T-helper 17 cell (primary cell): ENCODE data around the gene OAT. TPM values are rescaled to one million over a fixed set of nuclear protein-coding genes. Genes with fewer than 3 reads are reported as not detected.

Source experiments
- ATAC-seq: fragments of 150-1000 bp; cut with Tn5 transposase; 2 replicates; pipeline ENCODE4 v1.10.0; 2021; ENCODE audit warnings: mild to moderate bottlenecking, moderate library complexity
- DNase-seq, 3 donors: peaks; one replicate each; pipeline versions ENCODE4 v3.0.0 to v3.0.0-alpha.2; 2020 to 2021
- H3K9me3 ChIP-seq: one replicate; pipeline ENCODE4 v1.7.0; 2013; ENCODE audit warnings: low read length, mild to moderate bottlenecking; ENCODE audit not compliant: control insufficient read depth, poor library complexity, severe bottlenecking
- H3K27ac Mint-ChIP-seq: one replicate; pipeline ENCODE4 v1.8.0; 2022; ENCODE audit warnings: mild to moderate bottlenecking, moderate library complexity, mixed read lengths
- H3K27me3 Mint-ChIP-seq: one replicate; pipeline ENCODE4 v1.8.0; 2022; ENCODE audit warnings: mixed read lengths
- H3K36me3 Mint-ChIP-seq: one replicate; pipeline ENCODE4 v1.8.0; 2022; ENCODE audit warnings: low read depth, mixed read lengths
- H3K4me1 Mint-ChIP-seq: one replicate; pipeline ENCODE4 v1.8.0; 2022; ENCODE audit warnings: mild to moderate bottlenecking, mixed read lengths
- H3K4me3 Mint-ChIP-seq: one replicate; pipeline ENCODE4 v1.8.0; 2022; ENCODE audit warnings: mild to moderate bottlenecking, moderate library complexity, mixed read lengths
- total RNA-seq, 4 donors: library from RNA in 2 of 4; stranded (reverse) in 2 of 4; gene quantifications; one replicate each; pipeline ENCODE4 v1.2.3 and lab custom pipeline; 2022 to 2026

The OAT gene
- total RNA-seq, 2 donors from 2014 or later = 26.2 to 27.1 TPM

DNA sequence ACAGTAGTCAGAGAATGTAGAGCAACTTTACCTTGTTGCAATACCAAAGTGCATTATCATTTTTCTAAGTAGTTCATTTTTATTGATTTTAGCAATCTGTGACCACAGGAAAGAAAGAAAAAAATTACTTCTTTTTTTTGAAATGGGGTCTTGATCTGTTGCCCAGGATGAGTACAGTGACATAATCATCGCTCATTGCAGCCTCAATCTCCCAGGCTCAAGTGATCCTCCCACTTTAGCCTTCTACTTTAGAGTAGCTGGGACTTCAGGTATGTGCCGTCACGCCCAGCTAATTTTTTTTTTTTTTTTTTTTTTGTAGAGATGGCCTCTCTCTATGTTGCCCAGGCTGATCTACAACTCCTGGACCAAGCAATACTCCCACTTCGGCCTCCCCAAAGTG, 11.4 kb upstream of the OAT start:
- DNase-seq (no peak), ATAC-seq (no peak)
- Mint-ChIP-seq H3K4me1 (no peaks in the 10 kb centered on the region), H3K36me3 (no peaks in the 10 kb centered on the region), H3K27me3 (peaks cover 30% of the 10 kb centered on the region), H3K4me3 (no peak overlapping the region), H3K27ac (no peak overlapping the region)
- H3K9me3 ChIP-seq = no peaks in the 10 kb centered on the region

DNA sequence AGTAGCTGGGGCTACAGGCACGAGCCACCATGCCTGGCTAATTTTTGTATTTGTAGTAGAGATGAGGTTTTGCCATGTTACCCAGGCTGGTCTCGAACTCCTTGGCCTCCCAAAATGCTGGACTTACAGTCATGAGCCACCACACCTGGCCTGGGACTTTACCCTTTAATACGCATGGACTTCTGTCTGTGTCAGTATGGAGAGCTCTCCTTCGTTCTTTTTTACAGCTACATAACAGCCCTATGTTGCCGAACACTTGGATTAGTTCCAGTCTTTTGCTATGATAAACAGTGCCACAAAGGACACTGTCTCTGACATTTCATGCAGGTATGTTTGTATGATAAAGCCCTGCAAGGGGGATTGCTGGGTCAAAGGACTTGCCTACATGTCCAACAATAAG, 10.9 kb upstream of the OAT start:
- no peak for ATAC-seq
- no peak overlapping the region for H3K4me3 Mint-ChIP-seq

DNA sequence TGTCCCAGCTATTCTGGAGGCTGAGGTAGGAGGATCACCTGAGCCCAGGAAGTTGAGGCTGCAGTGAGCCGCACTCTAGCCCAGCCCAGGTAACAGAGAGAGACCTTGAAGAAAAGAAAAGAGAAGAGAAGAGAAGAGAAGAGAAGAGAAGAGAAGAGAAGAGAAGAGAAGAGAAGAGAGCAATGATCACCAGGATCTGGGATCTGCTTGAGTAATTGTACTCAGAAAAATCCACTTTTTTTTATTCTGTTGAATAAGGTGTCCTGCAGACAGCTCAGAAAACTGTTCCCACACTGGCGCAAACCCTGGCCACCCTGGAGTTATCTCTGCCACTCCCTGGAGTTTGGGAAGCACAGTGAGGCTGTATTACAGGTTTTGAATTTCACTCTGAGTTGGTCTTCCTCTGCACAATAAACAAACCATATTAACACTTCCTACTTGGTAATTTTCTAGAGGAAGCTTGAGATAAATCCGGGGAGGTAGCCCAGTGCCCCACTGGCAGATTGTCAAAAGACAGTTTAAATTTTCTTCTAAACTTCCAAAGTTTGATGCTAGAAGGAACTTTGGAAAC, 9.6 kb upstream of the OAT start:
- ATAC-seq (no peak), DNase-seq (no peak)
- H3K27ac Mint-ChIP-seq = no peak overlapping the region
- H3K27me3 Mint-ChIP-seq = peaks cover 38% of the 10 kb centered on the region
- no peaks in the 10 kb centered on the region for H3K36me3 Mint-ChIP-seq
- H3K4me1 Mint-ChIP-seq = peaks cover 3% of the 10 kb centered on the region
- H3K9me3 ChIP-seq = no peaks in the 10 kb centered on the region
- no peak overlapping the region for H3K4me3 Mint-ChIP-seq

More for the DNA sequence above, 10.9 kb upstream of the OAT start:
- H3K27me3 Mint-ChIP-seq = peaks cover 30% of the 10 kb centered on the region
- H3K36me3 Mint-ChIP-seq = no peaks in the 10 kb centered on the region
- H3K9me3 ChIP-seq = no peaks in the 10 kb centered on the region
- no peak for DNase-seq
- no peaks in the 10 kb centered on the region for H3K4me1 Mint-ChIP-seq
- H3K27ac Mint-ChIP-seq = no peak overlapping the region

DNA sequence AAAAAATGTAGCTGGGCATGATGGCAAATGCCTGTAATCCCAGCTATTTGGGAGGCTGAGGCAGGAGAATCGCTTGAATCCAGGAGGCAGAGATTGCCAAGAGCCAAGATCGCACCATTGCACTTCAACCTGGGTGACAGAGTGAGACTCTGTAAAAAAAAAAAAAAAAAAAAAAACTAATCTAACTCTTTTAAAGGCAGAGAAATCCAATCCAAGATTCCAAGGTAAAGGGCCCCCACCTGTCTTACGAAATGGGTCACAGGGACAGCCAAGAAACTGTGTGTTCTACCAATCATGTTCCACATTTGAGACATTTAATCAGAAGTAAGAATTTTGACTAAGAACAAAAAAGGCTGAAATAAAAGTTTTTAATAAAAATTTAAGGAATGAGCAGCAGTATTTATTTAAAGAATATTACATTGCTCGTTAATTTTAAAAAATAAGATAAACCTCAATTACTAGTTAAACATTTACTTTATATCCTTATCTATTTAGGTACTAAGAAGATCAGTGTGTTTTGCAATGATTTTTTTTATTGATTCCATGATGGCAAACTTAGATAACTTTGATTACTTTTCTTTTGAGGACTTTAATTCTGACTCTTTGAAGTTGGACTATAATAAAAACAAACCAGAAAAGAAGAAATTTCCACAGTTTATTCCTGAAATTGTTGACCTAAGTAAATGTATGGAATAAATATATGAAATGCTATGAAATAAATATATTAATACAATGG, 6.7 kb upstream of the OAT start:
- no peaks in the 10 kb centered on the region for H3K9me3 ChIP-seq
- peaks cover 45% of the 10 kb centered on the region for H3K27me3 Mint-ChIP-seq
- DNase-seq = no peak
- no peak for ATAC-seq
- H3K27ac Mint-ChIP-seq = no peak overlapping the region
- H3K4me3 Mint-ChIP-seq = no peak overlapping the region
- H3K4me1 Mint-ChIP-seq = peaks cover 3% of the 10 kb centered on the region
- H3K36me3 Mint-ChIP-seq = no peaks in the 10 kb centered on the region

DNA sequence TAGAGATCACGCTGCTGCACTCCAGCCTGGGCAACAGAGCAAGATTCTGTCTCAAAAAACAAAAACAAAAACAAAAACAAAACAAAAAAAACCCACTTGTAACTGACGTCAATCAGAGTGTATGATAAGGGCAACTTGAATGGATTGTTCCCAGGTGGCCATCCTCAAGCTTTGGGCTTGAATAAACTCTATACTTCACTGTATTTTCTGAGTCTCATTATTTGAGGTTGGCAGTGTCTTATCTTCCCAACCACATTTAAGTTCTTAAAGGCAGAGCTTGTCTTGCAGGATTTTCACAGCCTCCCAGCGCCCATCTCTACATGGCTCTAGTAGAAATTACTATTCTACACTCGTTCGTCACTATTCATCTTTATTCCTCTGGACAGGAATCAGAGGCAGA, 5.1 kb upstream of the OAT start:
- H3K9me3 ChIP-seq = no peaks in the 10 kb centered on the region
- Mint-ChIP-seq H3K36me3 (no peaks in the 10 kb centered on the region), H3K4me1 (peaks cover 6% of the 10 kb centered on the region), H3K27me3 (peaks cover 34% of the 10 kb centered on the region), H3K27ac (no peak overlapping the region), H3K4me3 (no peak overlapping the region)
- DNase-seq = no peak
- no peak for ATAC-seq

DNA sequence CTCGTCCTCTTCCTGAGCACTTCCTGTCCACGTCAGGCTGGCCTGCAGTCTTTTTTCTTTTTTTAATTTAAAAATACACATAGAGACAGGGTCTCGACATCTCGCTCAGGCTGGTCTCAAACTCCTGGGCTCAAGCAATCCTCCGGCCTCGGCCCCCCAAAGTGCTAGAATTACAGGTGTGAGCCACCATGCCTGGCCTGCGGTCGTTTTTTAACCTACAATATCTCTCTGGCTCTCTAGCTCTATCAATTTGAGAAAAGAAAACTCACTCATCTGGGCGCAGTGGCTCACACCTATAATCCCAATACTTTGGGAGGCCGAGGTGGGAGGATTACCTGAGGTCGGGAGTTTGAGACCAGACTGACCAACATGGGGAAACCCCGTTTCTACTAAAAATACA, 4.0 kb upstream of the OAT start:
- DNase-seq (no peak), ATAC-seq (no peak)
- no peak overlapping the region for H3K4me3 Mint-ChIP-seq
- H3K9me3 ChIP-seq = no peaks in the 10 kb centered on the region
- no peak overlapping the region for H3K27ac Mint-ChIP-seq
- H3K36me3 Mint-ChIP-seq = no peaks in the 10 kb centered on the region
- peaks cover 8% of the 10 kb centered on the region for H3K4me1 Mint-ChIP-seq
- H3K27me3 Mint-ChIP-seq = peaks cover 24% of the 10 kb centered on the region

DNA sequence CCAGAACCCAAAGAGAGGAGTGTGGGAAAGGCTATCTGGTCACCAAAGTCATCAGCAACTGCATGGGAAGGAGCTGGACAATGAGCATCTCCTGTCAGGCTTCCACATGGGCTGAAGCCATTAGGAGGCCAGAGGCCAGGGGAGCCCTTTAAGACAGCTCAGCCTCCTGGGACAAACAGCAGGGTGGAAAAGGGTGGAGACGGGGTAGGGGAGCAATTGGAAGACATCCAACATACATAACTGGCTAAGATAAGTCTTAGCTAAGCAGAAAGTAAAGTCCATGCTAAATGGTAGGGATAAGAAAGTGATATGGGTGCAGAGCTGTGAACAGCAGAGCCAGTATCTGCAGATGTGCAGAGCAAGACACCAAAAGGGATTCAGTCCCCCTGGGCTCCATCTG, 1.5 kb upstream of the OAT start:
- no peak overlapping the region for H3K4me3 Mint-ChIP-seq

DNA sequence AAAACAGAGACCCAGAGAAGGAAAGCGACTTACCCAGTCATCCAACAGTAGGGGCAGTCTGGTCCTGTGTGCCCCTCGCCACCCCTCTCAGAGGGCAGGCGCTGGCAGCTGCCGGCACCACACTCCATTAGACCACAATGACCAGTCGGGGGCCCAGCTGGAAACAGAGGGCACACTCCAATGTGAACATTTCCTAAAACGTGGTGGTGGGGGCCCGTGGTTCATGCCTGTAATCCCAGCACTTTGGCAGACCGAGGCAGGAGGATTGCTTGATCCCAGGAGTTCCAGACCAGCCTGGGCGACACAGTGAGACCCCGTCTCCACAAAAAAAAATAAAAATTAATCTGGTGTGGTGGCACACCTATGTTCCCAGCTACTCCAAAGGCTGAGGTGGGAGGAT, 912 bp upstream of the OAT start:
- no peak for ATAC-seq
- H3K9me3 ChIP-seq = no peaks in the 10 kb centered on the region
- H3K4me3 Mint-ChIP-seq = peak overlapping the region; percentile 84
- no peaks in the 10 kb centered on the region for H3K36me3 Mint-ChIP-seq
- peaks cover 15% of the 10 kb centered on the region for H3K4me1 Mint-ChIP-seq
- DNase-seq = no peak
- H3K27ac Mint-ChIP-seq = no peak overlapping the region
- peaks cover 14% of the 10 kb centered on the region for H3K27me3 Mint-ChIP-seq

More for the DNA sequence above, 1.5 kb upstream of the OAT start:
- ATAC-seq = no peak
- H3K36me3 Mint-ChIP-seq = no peaks in the 10 kb centered on the region
- peaks cover 14% of the 10 kb centered on the region for H3K4me1 Mint-ChIP-seq
- H3K27ac Mint-ChIP-seq = no peak overlapping the region
- no peaks in the 10 kb centered on the region for H3K9me3 ChIP-seq
- no peak for DNase-seq
- peaks cover 14% of the 10 kb centered on the region for H3K27me3 Mint-ChIP-seq

DNA sequence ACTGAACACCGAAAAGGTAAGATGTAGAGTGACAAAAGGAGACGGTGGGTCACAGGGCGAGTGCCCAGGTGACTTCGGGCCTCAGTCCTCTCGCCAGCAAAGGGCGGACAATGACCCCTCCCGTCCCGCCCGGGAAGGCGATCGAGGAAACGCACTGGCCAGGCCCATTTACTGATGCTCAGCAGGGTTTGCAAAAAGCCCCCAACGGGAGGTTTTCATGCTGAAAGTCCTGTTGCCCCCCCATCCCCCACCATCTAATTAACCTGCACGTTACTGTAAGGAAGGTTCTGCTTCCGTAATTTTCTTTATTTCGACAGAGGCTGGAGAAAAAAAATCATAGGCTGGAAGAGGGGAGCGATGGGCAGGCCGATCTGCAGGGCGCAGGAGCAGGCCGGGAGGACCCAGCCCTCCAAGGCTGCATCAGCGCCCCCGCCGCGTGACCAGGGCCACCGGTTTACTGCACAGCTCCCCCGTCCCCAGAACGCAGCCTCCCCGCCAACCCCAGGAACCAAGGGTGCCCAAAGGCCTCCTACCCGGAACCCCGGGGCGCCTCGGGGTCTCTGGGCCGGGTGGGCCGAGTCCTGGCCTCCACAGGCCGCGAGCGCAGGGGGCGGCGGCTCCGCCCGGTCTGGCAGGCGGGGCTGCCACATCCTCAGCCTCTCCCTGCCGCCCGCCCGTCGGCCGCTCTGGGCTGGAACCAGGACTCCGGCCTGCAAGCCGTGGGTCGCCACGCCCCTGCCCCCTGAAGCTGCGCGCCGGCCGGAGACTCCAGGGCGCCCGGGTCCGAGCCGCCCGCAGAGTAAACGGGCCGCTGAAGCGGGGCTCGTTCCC, 613 bp downstream of the OAT start:
- Mint-ChIP-seq H3K36me3 (no peaks in the 10 kb centered on the region), H3K27ac (no peak overlapping the region)

DNA sequence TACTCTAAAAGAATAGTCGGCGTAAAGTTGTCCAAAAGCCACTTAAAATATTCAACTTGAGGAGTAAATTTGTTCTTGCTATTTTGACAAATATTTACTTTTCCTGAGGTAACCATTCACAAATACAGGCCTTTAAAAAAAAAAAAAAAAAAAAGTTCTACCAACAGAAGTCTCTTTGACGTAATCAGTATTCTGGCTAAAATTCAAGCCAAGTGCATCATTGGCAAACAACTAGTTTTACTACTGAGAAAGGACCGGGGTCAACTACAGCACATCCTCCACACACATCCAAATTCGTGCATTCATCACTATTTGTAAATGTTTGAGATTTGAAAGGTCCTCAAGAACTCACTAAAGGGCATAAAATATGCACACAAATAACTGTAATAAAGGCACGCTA, 2.0 kb downstream of the OAT start:
- Mint-ChIP-seq H3K4me1 (peaks cover 14% of the 10 kb centered on the region), H3K27ac (no peak overlapping the region), H3K4me3 (no peak overlapping the region), H3K27me3 (peaks cover under 1% of the 10 kb centered on the region), H3K36me3 (no peaks in the 10 kb centered on the region)
- ATAC-seq = no peak
- no peak for DNase-seq
- H3K9me3 ChIP-seq = no peaks in the 10 kb centered on the region

More for the DNA sequence above, 613 bp downstream of the OAT start:
- no peaks in the 10 kb centered on the region for H3K9me3 ChIP-seq
- Mint-ChIP-seq H3K27me3 (peaks cover 7% of the 10 kb centered on the region), H3K4me1 (peaks cover 14% of the 10 kb centered on the region), H3K4me3 (peak overlapping the region; percentile 84)
- peak; percentile 18 to 34 (median 32) for DNase-seq
- peak; percentile 29 for ATAC-seq

DNA sequence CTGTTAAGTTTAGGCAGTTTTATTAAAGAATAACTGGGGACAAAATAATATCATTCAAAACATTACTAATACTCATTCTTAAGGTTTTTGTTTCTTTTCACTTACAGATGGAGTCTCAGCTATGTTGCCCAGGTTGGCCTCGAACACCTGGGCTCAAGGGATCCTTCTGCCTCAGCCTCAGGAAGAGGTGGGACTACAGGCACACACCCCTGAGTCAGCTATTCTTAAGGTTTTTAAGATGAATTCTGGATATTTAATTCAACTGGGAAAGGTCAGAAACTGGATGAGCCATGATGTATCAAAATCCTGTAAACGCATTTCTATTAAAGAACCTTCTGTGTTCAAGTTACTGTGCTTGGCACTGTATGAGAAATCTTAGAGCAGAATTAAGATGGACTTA, 3.5 kb downstream of the OAT start:
- no peaks in the 10 kb centered on the region for H3K9me3 ChIP-seq
- ATAC-seq = no peak
- Mint-ChIP-seq H3K27me3 (no peaks in the 10 kb centered on the region), H3K4me1 (peaks cover 14% of the 10 kb centered on the region), H3K4me3 (no peak overlapping the region), H3K27ac (no peak overlapping the region), H3K36me3 (no peaks in the 10 kb centered on the region)
- DNase-seq = no peak

DNA sequence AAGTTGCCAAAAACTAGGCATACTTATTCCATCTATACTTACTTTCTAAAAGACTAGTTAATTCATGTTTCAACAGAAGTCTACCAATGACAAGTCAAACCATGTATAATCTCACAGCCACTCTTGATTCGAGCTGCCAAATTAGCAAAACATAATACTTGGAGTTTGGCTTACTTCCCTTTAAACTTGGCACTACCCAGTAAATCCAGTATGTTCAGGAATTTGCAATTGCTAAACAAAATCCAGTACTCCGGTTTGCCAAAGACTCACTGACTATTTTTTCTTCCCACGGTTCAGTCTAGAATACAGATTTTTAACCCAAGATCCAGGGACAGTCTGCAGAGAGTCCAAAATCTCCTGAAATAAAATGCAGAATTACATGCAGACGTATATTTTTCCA, 4.6 kb downstream of the OAT start:
- no peak overlapping the region for H3K27ac Mint-ChIP-seq
- H3K36me3 Mint-ChIP-seq = no peaks in the 10 kb centered on the region
- no peak overlapping the region for H3K4me3 Mint-ChIP-seq
- H3K4me1 Mint-ChIP-seq = peaks cover 13% of the 10 kb centered on the region
- no peaks in the 10 kb centered on the region for H3K9me3 ChIP-seq
- ATAC-seq (no peak), DNase-seq (no peak)
- no peaks in the 10 kb centered on the region for H3K27me3 Mint-ChIP-seq

DNA sequence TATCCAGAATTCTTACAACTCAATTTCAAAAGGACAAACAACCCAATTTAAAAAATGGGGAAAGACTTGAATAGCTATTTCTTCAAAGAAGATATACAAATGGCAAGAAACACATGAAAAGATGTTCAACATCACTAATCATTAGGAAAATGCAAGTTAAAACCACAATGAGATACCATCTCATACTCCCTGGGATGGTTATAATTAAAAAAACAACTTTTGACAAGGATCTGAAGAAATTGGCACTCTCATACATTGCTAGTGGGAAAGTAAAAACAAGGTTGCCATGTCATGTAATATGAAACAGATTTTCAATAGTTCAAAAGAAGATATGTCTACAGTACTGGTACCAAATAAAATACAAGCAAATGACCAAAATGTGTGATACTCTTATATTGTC, 9.0 kb downstream of the OAT start:
- DNase-seq = no peak
- peaks cover 2% of the 10 kb centered on the region for H3K9me3 ChIP-seq
- H3K27me3 Mint-ChIP-seq = no peaks in the 10 kb centered on the region
- peaks cover 6% of the 10 kb centered on the region for H3K4me1 Mint-ChIP-seq
- H3K27ac Mint-ChIP-seq = no peak overlapping the region
- peaks cover 3% of the 10 kb centered on the region for H3K36me3 Mint-ChIP-seq
- no peak for ATAC-seq
- no peak overlapping the region for H3K4me3 Mint-ChIP-seq
